PFSK-1 (cell line): Measurements from ENCODE around the gene ZNF407.

Source experiments
- FOXP2 ChIP-seq: optimal IDR thresholded peaks from 2 replicates; pipeline ENCODE3; 2011; ENCODE audit warnings: borderline replicate concordance, control low read depth, inconsistent platforms; ENCODE audit not compliant: insufficient read depth; ENCODE audit errors: extremely low read length, extremely low read depth
- POLR2AphosphoS5 ChIP-seq: IDR thresholded peaks from 2 replicates; pipeline ENCODE4 v1.6.1; 2012; ENCODE audit warnings: low read depth, mild to moderate bottlenecking, control low read depth, low read length, moderate library complexity
- SIN3A ChIP-seq: IDR thresholded peaks from 2 replicates; pipeline ENCODE4 v1.6.1; 2012; ENCODE audit warnings: mild to moderate bottlenecking, low read length, moderate library complexity, borderline replicate concordance; ENCODE audit not compliant: insufficient read depth
- TAF1 ChIP-seq: IDR thresholded peaks from 2 replicates; pipeline ENCODE4 v1.6.1; 2012; ENCODE audit warnings: low read length, control low read depth, borderline replicate concordance; ENCODE audit not compliant: insufficient read depth
- TF ChIP-seq, protein P1 (sequence below), 2 experiments: IDR thresholded peaks; 2 replicates each; pipeline versions ENCODE4 v1.6.1 to v1.8.0; 2011 to 2012; ENCODE audit warnings: low read depth in 2 of 2, low read length in 2 of 2, control low read depth in 1 of 2, inconsistent platforms in 1 of 2, mild to moderate bottlenecking in 1 of 2, moderate library complexity in 1 of 2; ENCODE audit not compliant: insufficient read depth in 1 of 2

ZNF407 gene

DNA sequence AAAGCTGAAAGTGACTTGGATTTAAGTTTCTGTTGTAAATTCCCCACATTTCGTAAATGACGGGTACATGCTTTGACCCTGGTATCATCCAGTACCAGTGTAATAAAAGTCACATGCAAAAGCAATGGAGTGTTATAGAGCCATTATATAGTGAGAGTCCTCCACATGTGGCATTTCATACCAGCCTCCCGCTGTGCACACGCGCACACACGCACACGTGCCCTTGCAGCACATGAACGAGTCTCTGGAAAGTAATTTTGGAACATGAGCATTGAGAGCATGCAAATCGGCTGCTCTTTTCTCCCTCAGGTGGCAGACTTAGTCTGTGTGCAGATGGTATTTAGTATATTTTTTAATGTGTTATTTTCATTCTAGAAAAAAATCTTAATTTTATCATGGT, 198.1 kb downstream of the ZNF407 start:
- TF ChIP-seq SIN3A (no peak), POLR2AphosphoS5 (no peak), FOXP2 (no peak), TAF1 (no peak)
- TF ChIP-seq, protein P1, sequence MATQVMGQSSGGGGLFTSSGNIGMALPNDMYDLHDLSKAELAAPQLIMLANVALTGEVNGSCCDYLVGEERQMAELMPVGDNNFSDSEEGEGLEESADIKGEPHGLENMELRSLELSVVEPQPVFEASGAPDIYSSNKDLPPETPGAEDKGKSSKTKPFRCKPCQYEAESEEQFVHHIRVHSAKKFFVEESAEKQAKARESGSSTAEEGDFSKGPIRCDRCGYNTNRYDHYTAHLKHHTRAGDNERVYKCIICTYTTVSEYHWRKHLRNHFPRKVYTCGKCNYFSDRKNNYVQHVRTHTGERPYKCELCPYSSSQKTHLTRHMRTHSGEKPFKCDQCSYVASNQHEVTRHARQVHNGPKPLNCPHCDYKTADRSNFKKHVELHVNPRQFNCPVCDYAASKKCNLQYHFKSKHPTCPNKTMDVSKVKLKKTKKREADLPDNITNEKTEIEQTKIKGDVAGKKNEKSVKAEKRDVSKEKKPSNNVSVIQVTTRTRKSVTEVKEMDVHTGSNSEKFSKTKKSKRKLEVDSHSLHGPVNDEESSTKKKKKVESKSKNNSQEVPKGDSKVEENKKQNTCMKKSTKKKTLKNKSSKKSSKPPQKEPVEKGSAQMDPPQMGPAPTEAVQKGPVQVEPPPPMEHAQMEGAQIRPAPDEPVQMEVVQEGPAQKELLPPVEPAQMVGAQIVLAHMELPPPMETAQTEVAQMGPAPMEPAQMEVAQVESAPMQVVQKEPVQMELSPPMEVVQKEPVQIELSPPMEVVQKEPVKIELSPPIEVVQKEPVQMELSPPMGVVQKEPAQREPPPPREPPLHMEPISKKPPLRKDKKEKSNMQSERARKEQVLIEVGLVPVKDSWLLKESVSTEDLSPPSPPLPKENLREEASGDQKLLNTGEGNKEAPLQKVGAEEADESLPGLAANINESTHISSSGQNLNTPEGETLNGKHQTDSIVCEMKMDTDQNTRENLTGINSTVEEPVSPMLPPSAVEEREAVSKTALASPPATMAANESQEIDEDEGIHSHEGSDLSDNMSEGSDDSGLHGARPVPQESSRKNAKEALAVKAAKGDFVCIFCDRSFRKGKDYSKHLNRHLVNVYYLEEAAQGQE (IDR thresholded peaks at IDR 0.05; ENCODE audit: insufficient read depth in 1 of 2, low read depth in 2 of 2, low read length in 2 of 2): no peak

DNA sequence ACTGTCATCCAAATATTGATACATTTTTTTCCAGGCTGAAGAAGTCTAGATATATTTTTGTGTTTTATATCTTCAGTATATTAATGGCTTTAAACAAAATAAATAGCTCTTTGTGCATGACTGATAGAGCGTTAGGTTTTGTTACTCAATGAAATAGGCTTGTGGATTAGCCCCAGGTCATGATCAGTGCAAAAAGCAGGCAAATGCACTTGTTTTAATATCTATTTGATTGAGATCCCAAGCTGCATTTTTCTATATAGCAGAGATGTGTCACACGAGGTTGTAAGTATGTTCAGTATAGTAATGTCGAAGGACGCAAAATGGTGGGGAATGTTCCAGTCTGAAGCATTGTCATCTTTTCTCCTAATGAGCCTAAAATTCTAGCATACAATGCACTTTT, 198.5 kb downstream of the ZNF407 start:
- TF ChIP-seq POLR2AphosphoS5 (no peak), FOXP2 (no peak), TAF1 (no peak), SIN3A (no peak)
- TF ChIP-seq, protein P1 (IDR thresholded peaks at IDR 0.05; ENCODE audit: insufficient read depth in 1 of 2, low read depth in 2 of 2, low read length in 2 of 2): no peak

DNA sequence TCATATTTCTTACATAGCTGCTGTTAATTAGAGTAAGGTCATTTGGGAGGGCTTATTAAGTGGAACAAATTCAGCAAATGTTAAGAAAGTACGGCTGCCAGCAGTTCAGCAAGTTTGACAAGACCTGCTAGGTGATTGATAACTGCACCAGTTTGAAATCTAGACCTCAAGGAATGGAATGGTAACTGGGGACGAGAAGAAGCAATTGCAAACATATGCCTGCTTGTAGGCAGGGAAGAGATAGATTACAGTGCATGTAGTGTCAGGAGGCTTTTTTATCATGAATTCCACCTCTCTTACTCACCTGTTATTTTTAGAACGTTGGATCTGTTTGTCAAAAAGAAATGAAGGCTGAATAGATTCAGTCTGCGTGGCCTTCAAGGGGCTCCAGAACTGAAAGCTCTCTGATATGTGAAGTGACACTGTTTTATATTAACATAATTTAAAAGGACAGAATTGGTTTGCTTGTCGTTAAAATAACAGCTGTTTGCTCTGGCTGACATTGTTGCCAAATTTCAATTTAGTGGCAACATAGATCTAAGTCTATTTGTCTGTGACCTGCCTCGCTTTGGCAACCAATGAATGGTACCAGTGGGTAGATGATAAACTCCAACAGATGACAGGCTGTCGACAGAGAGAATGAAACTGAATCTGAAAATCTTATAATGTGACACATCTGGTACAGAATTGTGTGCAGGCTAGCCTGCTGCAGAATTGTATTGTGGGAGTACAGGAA, 199.3 kb downstream of the ZNF407 start:
- TF ChIP-seq POLR2AphosphoS5 (no peak), FOXP2 (no peak), SIN3A (no peak), TAF1 (no peak)
- TF ChIP-seq, protein P1 (IDR thresholded peaks at IDR 0.05; ENCODE audit: insufficient read depth in 1 of 2, low read depth in 2 of 2, low read length in 2 of 2): no peak

DNA sequence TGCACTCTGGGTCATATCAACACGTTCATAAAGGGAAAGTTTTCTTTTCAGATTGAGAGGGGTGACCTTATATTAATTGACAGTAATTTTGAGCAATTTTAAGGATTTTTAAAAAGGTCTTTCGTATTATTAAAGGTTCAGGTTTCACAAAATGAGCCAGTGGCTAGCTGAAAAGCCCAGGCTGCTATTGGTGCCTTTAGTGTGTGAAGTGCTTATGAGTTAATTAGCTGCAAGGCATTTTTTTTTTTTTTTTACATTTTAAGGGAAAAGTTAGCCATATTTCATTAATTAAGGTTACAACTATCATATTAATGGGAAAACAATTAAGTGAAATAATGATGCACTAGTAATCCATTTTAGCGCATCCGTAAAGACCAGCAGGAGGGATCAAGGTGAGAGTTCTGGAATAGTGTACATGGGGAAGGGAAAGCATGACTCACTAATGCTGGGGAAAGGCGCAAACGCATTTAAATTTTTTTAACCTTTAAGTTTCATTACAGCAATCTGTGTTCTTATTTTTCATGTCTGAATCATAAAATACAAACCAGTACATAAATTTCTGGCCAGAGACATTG, 200.0 kb downstream of the ZNF407 start:
- TF ChIP-seq, protein P1 (IDR thresholded peaks at IDR 0.05; ENCODE audit: insufficient read depth in 1 of 2, low read depth in 2 of 2, low read length in 2 of 2): no peak
- TF ChIP-seq TAF1 (no peak), POLR2AphosphoS5 (no peak), FOXP2 (no peak), SIN3A (no peak)

DNA sequence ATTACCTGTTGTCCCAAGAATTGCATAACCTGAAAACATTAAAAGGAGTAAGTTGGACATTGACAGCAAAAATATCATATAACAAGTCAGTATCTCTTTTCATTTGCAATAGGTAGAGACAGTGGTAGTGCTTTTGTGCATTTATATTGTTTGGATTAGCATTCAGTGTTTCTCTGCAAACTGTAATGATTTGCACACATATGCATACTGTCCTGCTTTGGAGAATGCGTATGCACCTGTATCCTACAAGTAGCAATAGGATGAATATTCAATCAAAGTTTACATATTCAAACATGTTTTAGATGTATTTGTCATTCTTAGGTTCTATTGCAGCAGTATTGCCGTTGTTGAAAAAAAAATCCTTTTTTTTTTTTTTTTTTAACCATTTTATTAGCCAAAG, 201.9 kb downstream of the ZNF407 start:
- TF ChIP-seq, protein P1 (IDR thresholded peaks at IDR 0.05; ENCODE audit: insufficient read depth in 1 of 2, low read depth in 2 of 2, low read length in 2 of 2): no peak
- TF ChIP-seq POLR2AphosphoS5: no peak
- no peak for TF ChIP-seq SIN3A
- no peak for TF ChIP-seq TAF1
- TF ChIP-seq FOXP2: no peak
